Heart left ventricle (tissue), 13 donors: ENCODE measurements around the gene IVD.

Experiments used
- CTCF ChIP-seq, 12 donors: fragments of 200-600 bp; sonication (generic) in 4 of 12; IDR thresholded peaks; one replicate each; pipeline versions ENCODE4 v1.5.0 to v1.8.0; 2018 to 2022; ENCODE audit warnings: antibody characterized with exemption in 12 of 12, mild to moderate bottlenecking in 5 of 12
- POLR2A ChIP-seq, 2 donors: fragments of 450-650 bp; IDR thresholded peaks; one replicate each; pipeline ENCODE4 v1.6.1; 2017; ENCODE audit warnings: antibody characterized with exemption in 2 of 2, mild to moderate bottlenecking in 2 of 2, moderate library complexity in 2 of 2
- donor health status: ischemic (EF 13 %, LVEDD 7.1; RV severe dilation, severe dysfunction).
- donor health status: DM: no; HTN: yes; CAD: no.
- donor health status: DM: no; HTN: no; CAD: no.
- donor health status: ischemic (EF 25% LVEDD 6.9; RV normal size, moderate dysfunction).
- donor health status: ischemic (EF 25% LVEDD 5.7; RV mildly dilated, moderate dysfunction).
- donor health status: ischemic (EF 35%, LVEDD 5.7; RV mildly dilated, moderate dysfunction).
- donor health status: nonischemic (EF 11% LVEDD 7.7; RV severe dilation, severe dysfunction).
- donor health status: DM: yes; HTN: yes; CAD: no.
- donor health status: PGD.
- donor health status: ischemic (EF 29% LVEDD 5.4; RV normal size, mild dysfunction).
- donor health status: nonischemic (EF 23%, LVEDD 6.1; RV moderate dilation, normal function).

GRCh38 chr15:40398413-40398873 lies 7.2 kb upstream of the IVD start:
- TF ChIP-seq POLR2A (IDR thresholded peaks at IDR 0.05) = no peak
- no peak for TF ChIP-seq CTCF (IDR thresholded peaks at IDR 0.05)
